HG03354 (cell line): ENCODE measurements around the gene CLINT1.

Experiments used
- ATAC-seq: cut with Tn5 transposase; IDR thresholded peaks from one replicate; pipeline ENCODE4 v1.9.1; 2021; ENCODE audit warnings: mild to moderate bottlenecking; ENCODE audit not compliant: unreplicated experiment, poor library complexity, severe bottlenecking

Gene CLINT1

DNA sequence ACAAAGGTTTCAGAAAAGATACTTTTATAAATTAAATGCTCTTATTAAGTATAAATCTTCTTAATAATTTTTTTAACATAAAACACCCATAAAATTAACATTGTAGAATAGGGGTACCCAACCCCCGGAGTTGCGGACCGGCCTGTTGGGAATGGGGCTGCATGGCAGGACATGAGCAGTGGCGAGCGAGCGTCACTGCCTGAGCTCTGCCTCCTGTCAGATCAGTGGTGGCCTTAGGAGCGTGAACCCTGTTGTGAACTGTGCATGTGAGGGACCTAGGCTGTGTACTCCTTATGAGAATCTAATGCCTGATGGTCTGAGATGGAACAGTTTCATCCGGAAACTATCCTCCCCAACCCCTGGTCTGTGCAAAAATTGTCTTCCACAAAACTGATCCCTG lies 35.3 kb downstream of the CLINT1 start:
- ATAC-seq: no peak

DNA sequence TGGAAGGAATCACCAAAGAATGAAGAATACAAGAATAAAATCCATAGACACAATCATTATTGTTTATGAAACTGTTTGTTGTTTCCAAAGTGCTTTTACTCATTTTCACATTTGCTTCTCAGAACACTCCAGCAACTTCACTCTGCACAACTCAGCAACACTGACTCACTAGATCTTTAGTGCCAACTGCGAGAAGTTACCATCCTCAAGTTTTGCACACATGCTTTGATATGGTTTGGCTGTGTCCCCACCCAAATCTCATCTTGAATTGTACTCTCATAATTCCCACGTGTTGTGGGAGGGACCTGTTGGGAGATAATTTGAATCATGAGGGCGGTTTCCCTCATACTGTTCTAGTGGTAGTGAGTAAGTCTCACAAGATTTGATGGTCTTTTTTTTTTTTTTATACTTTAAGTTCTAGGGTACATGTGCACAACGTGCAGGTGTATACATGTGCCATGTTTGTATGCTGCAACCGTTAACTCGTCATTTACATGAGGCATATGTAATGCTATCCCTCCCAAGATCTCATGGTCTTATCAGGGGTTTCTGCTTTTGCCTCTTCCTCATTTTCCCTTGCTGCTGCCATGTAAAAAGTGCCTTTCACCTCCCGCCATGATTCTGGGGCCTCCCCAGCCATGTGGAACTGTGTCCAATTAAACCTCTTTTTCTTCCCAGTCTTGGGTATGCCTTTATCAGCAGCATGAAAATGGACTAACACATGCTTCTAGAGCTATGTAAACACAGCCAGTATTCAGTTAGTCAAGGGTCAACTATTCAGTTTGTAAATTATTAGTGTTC lies 36.9 kb downstream of the CLINT1 start:
- no peak for ATAC-seq

DNA sequence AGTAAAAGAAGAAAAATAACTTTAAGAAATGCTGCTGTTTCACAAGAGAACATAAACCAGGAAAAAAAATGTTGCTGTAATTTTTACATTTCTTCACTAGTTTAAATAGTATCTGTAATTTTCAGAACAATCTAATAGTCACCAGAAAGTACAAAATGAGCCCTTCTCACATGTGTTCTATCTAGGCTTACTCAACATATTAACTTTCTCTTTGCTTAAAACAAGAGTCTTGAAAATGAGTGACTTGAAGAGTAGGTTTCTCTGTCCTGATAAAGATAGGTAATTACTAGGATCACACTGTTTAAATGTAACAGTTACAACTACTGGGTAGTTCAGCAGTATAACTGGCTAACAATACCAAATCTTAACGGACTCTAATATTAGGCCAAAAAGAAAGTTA lies 37.5 kb downstream of the CLINT1 start:
- no peak for ATAC-seq

DNA sequence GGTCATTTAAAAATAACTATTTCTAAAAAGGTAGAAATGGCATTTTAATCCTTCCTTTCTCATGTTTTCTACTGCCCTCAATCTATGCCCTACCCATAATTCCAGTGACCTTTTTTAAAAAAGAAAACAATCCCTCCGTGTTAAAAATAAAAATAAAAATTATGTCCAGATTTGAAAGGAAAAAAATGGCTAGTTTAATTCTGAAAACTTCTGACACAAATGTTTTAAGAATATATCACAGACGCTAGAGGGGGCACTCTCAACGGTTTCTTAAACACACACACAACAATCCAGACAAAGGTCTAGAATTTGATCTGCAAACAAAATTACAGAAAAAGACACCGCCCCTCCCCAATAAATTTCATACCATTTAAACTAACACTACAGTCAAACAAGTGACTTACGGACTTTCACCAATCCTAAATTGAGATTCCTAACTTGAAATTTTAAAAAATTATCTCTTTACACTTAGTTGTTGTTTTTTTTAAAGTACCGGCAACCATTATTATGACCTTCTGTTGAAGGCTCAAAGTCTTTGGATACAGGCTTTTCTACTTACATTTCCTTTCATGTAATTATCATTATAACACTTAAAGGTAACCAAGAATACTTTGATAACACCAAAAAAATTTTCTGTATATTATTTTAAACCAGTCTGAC lies 38.2 kb downstream of the CLINT1 start:
- ATAC-seq: no peak

DNA sequence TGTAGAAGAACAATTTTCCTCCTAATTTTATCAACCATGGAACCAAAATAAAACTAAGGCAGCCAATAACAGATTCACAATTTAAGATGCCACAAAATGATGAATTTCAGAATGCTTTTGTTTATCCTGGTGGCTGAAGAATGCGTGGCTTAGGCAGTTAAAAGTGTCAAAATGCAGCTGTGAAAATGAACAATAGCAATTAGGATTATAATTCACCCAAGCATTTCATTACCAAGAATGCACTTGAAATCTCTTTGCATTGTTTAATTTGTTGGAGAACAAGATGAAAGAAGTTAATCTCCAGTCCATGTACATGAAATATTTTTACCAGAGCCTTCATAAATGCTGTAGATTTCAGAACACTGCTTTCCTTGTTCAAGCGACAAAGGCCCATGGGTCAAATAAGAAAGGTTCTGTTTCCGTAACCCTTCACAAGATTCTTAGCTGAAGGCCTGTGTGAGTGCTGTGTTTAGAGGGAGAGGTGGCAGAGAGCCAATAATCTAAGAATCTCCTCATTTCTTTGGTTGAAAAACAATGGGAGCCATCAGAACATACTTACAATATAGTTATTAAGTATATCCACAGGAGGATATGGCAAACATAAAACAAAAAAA lies 39.3 kb downstream of the CLINT1 start:
- no peak for ATAC-seq

DNA sequence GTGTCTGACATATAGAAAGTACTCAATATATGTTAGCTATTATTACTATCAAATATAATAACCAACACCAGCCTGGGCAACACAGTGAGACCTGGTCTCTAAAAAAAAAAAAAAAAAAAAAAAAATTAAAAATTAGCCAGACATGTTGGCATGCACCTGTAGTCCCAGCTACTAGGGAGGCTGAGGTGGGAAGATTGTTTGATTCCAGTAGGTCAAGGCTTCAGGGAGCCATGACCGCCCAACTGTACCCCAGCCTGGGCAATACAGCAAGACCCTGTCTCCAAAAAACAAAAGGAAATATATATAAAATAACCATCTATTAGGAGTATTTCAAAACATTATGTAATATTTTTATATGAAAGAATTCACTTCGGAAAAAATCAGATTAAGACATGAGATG lies 40.6 kb downstream of the CLINT1 start:
- ATAC-seq: no peak

DNA sequence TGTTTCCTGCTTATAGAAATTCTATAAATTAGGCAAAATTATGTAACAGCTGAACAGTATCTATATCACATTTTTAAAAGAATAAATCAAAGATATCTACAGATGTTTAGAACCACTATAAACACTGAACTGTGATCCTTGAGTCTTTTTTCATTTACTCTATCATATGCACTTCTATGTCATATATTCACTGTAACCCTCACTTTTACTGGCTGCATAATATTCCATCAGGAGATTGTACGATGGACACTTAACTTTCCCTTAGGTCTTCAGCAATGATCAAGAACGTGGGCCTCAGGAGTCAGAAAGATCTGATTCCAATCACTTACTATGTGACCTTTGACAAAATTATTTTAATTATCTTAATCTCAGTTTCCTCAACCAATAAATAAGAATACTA lies 41.0 kb downstream of the CLINT1 start:
- ATAC-seq: no peak

DNA sequence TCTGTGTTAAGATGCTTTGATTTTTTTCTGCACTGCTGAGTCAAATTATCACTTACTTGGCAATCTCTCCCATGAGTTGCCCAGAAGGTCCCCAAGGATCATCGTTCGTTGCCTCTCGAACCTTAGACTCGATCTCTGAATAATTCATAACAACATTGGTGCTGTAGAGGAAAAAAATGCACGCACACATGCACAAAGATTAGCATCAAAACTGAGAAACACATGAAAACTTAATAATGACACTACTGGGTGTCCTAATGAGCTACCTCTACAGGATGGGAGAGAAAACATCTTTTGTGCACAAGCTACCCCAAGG lies 41.6 kb downstream of the CLINT1 start:
- ATAC-seq: no peak

DNA sequence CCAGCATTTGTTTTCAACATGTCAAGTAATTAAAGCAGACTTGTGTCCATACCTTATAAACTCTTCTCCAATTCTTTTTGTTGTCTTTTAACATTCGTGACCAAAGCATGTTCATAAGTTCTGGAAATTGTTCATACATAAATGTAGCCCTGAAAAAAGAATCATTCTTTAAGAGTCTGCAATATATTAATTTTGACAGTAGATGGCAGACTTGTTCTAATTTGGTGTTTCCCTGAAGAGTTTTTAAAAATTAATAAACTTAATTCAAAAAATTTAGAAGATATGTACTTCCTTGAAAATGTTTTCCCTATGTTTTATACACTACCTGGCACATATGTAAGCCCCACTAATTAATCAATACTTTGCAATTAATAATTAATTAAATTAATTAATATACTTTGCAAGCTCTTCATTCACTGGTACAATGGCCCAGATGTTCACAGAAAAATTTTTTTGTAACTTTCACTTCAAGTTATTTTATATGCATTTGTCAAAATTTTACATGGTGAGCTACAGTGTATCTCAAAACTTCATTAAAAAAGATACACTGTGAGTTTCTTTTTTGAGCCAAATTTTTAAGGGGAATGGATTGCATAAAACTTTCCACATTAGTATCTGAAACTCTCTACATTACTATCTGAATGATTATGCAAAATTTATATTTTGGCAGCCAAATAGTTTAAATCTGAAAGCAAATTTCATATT lies 42.1 kb downstream of the CLINT1 start:
- ATAC-seq: no peak

DNA sequence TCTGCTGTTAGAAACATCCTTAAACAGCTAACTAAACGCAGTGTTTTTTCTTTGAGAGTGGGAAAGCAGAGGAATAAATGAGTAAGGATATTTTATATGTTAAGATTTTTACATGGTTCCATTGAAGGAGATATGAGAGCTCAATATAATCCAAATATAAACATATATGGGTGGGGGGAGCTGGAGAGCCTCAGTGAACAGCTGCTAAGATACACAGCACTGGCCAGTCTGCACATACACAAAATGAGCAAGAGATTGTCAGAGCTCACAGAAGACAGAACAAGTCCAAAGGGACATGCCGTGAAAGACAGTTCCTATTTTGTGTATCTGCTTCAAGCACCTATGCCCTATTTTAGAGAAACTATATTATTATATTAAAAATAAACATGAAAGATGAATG lies 46.9 kb downstream of the CLINT1 start:
- ATAC-seq: no peak

DNA sequence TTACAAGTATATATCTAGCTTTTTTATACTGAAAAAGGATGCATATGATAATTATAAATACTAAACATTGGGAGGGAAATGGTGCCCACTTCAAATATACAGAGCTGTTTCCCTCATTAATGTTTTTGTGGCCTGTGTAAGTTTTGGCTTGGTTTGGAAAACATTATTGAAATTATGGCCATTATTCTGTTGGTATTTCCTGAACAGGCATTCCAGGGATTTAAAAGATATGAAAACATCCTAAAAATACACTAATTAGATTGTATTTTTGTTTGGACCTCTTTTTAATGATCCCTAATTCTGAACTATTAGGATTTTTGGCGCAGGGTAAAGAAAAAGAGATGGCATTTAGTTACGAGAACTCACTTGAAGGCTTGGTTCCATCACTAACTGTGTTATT lies 50.9 kb downstream of the CLINT1 start:
- no peak for ATAC-seq

DNA sequence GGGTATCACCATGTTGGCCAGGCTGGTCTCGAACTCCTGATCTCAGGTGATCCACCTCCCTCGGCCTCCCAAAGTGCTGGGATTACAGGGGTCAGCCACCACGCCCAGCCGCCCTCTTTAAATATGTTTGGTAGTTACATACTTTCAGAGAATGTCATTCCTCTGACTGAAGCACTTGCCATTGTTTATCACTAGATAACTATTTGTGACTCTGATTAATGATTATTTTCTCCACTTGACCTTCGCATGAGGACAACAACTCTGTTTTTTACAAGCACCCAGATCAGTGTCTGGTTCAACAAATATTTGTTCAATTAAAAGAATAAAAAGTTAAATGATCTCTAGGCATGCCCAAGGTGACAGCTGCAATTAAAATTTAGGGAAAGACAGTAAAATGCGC lies 56.2 kb downstream of the CLINT1 start:
- no peak for ATAC-seq

DNA sequence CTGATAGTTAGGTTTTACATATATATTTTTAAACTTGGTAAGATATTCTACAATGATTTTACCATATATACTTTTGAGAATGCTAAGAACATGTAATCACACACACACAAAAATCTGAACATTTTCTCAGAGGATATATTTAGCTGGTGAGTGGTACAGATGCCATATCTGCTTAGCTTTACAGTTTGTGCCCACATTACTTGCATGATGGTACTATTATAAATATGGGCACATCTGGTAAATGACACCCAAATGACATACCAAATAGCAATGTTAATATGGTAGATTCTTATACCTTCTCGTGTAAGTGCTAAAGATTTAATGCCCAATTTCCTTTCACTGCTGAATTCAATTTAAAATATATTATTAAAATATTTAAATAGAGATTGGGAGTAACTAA lies 58.8 kb downstream of the CLINT1 start:
- no peak for ATAC-seq

DNA sequence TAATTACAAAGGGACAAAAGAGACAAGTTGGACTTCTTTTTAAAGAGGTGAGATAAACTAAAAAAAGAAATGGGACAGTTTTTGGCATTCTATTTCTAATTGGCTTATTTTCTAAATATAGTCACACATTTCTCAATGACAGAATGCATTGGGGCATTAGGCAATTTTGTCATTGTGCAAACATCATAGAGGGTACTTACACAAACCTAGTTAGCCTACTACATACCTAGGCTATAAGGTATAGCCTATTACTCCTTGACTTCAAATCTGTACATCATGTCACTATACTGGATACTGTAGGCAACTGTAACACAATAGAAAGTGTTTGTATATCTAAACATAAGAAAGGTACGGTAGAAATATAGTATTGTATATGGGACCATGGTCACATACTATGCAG lies 59.4 kb downstream of the CLINT1 start:
- ATAC-seq: no peak

DNA sequence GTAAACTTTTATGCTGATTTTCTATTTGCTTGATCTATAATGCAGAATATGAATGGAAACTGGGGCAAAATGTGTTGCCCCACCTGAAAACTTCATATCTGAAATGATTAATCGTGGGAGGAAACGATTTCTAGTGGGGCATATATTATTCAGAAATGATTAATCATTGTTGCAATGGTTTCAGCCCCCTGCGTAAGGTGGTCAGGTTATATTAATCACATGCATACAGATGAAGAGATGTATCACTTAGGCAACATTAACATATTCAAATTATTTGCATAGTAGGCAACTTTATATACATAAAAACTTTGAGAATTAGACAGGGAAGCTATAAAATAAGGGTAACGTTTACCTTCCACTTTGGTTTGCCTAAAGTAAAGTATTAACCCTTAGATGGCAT lies 65.6 kb downstream of the CLINT1 start:
- ATAC-seq: no peak

DNA sequence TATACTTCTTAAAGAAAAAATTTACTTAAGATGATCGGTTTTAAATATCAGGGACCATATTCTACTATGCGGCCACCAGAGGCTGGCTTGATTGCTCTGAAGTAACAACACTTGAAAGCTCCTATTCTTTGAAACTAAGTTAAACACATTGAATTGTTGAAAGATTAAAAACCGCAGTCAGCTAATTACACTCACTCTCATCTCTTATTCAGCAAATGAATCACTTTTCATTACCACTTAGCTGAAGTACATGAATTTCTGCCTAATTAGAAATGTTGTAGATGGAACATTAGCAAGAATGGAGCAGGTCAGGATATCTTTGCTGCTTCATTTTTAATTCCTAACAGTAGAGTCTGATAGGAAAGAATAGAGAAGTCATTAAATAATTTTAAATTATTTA lies 73.1 kb downstream of the CLINT1 start:
- ATAC-seq: no peak

DNA sequence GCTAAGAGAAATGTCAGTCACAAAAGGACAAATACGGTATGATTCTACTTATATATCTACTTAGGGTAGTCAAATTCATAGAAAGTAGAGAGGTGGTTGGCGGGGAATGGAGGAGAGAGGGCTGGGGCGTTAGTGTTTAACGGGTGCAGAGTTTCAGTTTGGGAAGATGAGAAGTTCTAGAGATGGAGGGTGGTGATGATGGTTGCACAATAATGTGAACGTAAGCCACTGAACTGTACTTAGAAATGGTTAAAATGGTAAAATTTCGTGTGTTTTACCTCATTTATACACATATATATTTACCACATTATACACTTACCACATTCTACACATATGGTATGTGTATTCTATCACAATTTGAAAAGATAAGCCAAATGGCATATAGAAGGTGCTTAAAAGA lies 79.7 kb downstream of the CLINT1 start:
- ATAC-seq: no peak

DNA sequence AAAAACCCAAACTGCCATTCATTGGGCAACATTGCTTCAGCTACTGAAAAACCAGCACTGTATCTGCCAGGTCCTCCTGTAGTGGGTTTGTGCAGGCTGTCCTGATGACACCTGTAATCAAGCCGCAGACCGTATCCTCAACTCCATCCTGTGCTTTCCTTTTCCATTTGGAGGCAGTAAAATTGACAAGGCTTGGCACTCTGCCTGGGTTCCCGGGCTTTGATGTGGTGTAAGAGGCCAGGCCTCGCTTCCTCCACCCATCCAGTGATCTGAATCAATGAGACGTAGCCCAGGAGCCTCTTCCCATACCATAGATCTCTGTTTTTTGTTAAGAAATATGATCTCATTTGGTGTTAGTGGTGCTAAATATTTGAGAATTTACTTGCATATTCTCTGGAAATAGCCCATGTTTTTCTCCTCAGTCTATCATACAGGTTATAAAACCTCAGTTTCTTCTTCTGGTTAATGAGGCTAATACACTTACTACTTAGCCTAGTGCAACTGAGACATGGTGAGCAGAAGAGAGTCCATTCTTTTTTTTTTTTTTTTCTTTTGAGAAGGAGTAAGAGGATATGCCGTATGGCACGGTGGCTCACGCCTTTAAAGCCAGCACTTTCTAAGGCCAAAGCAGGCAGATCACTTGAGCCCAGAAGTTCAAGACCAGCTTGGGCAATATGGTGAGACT lies 80.7 kb downstream of the CLINT1 start:
- ATAC-seq: no peak

DNA sequence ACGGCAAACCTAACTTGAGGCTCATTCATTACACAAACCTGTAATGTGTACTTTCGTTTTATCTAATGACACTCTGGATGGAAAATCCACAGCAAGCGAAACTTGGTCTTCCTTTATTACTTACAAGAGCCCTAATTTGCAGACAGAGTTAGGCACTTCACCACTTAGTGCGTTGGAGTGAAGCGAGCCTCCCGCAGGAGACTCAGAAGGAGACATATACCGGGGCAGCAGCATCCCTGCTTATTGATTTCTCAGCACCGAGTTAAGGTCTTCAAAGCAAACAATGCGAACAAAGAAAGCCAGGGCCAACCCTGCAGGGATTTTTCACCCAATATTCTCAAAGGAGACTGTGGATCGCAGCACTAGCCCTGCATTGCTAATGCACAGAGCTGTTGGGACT lies 86.8 kb downstream of the CLINT1 start:
- ATAC-seq: no peak

DNA sequence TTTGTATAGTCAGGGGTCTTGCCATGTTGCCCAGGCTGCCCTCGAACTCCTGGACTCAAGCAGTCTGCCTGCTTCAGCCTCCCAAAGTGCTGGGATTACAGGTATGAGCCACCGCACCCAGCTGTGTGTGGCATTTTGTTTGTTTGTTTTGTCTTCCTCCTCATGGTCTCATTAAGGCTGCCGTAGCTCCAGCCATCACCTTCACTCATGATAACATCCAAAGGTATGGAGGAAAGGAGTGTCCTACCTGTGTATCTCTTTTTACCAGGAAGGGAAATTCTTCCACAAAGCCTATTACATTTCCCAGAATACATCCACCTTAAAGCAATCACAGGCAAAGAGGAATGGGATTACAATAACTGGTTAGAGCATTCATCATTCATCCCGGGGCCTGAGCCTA lies 88.3 kb downstream of the CLINT1 start:
- ATAC-seq: no peak
